Measurements from ENCODE around the gene COMMD3.
A peak's percentile ranks its signal among the peaks of the same experiment; 100 is the strongest.

COMMD3 gene

DNA sequence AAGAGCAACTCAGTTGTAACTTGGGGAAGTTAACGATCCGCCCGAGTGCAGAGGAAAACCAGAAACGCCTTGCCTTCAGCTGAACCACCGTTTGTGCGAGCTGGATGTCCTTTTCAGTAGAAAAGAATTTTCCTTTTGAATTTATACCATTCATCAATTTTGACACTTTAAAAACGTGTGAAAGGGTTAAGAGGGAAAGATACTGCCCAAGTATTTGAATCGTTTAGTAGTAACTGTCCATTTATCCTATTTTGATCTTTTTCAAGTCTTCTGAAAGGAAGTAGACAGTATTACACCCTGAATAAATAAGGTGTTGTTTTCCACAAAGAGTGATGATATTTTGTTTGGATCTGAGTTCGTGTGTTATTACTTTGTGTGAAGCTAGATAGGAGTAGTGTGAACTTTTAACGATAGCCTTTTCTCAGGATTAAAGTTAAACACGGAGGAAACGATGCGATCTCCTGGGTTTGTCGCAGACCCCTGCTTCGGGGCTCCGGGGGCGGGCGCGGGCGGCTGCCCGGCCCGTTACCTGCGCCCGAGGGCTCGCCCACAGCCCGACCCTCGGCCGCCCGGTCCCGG, 3.9 kb downstream of the COMMD3 start:
- no peak for DNase-seq (ENCODE audit: low read depth, low spot score)

DNA sequence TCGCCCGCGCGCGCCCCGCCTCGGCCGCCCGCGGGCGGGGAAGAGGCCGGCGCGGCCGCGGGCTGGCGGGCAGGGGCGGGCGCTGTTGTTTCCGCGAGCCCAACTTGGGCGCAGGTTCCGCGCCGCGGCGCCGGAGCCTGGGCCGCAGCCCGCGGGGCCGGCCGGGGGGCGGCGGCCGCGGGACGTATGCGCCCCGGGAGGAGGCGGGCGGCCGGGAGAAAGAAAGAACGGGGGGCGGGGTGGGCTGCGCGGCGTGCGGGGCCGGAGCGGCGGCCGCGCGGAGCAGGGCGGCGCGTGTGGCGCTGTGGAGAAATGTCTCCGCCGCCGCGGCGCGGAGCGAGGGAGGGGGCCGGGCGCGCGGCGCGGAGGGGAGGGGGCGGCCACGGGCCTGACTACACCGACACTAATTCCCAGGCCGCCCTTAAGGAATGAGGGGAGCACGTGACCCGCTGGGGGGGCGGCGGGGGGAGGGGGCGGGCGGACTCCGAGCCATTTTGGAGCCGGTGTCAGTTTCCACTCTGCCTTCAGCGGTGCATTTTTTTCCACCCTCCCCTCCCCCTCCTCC, 4.5 kb downstream of the COMMD3 start, which contains the start of gene BMI1:
TSS of gene BMI1 (plus strand) at position 509 of the 565 bp plus-strand sequence. CDS start 5,351 bp downstream, outside the sequence.
- peak; percentile 29 for DNase-seq (ENCODE audit: low read depth, low spot score)

DNA sequence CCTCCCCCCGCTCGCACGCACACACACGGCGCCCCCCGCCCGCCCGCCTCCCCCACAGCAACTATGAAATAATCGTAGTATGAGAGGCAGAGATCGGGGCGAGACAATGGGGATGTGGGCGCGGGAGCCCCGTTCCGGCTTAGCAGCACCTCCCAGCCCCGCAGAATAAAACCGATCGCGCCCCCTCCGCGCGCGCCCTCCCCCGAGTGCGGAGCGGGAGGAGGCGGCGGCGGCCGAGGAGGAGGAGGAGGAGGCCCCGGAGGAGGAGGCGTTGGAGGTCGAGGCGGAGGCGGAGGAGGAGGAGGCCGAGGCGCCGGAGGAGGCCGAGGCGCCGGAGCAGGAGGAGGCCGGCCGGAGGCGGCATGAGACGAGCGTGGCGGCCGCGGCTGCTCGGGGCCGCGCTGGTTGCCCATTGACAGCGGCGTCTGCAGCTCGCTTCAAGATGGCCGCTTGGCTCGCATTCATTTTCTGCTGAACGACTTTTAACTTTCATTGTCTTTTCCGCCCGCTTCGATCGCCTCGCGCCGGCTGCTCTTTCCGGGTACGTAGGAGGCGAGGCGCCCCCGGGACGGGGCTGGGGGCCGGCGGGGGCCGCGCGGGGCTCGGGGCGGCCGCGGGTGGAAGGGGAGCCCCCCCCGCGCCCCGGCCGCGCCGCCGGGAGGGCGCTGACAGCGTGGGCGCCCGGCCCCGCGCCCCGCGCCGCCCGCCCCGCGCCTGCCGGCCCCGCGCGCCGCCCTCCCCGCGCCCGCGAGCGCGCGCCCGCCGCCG, 5.2 kb downstream of the COMMD3 start:
- DNase-seq (ENCODE audit: low read depth, low spot score), result peak; percentile 31

DNA sequence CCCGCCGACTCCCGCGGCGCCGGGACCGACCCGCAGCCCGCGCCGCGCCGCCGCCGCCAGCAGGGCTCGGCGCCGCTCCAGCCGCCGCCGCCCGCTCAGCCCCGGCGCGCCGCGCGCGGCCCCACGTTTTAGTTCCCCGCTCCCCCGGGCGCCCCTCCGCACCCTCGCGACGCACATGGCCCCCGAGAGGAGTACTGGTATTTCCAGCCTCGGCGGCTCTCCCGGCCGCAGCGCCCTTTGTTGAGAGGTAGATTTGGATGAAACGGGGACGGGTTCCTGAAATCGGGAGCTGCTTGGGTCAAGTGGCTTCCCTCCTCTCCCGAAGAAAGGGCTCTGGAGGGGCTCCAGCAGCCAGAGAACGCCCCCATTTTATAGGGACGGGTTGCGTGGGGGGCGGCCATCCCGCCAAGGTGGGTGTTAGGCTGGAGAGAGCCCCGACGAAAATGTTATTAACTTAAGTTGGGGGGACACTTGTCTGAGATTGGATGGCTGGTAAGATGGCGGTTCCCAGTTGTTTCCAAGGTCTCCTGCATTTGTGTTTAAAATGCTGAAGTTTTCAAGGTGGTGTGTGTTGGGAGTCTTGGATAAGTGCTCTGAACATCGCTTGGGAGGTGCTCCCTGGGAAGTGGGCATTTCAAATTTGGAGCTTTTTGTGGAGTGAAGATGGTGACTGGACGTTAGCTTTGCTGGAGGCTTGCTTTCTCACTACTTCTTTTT, 5.9 kb downstream of the COMMD3 start:
- DNase-seq (ENCODE audit: low read depth, low spot score), result no peak

DNA sequence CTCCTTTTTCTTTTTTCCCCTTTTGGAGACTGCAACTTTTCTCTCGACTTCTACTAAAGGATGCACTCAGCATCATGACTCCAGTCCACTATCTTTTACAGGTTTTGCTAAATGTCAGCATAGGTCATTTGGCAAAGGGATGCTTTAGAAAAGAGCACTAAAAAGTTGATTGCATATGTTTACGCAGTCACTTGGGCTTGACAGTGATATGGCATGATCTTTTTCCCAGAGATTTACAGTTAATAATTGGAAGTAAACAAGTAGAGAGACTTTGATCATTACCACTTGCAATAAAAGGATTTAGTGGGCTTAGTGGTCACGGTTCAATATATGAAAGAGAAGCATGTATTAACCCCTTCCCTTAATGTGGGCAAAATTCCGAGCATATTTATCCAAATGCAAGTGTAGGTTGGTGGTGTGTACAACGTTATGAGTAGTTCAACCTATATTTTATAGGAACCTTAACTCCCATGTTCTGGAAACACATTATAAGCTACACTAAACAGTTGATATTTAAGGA, 6.5 kb downstream of the COMMD3 start:
- no peak for DNase-seq (ENCODE audit: low read depth, low spot score)

DNA sequence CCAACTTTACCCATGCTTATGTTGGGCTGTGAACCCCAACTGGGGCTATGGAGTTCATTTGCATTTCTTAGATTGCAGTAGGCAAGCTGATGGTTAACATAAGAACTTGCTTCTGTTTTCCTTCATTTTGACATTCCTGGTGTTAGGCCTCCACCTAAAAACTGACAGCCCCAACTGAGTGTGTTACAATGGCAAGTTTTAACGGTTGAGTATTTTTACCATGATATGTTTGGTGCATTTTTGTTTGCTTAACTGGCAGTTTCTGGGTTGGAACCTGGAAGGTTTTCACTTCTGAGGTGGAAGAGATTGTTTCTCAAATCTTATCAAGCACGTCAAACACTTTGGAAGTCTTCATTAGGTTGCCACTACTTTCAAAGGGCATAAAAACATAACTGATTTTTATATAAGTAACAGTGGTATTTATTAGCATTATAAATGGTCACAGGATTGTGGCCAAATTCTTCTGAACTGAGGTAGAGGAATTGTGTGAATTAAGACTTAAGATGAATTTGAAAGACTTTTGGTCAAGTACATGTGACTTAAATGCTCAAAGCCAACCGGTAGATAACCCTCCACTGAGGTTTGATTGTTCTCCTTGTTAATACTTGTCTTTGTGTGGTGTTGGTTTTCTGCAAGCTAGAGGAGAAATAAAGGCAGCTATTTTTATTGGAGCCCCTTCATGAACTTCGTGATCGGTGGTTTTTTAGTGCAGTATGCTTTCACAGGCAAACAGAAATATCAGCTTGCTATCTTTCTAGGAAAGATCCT, 7.5 kb downstream of the COMMD3 start:
- DNase-seq (ENCODE audit: low read depth, low spot score), result no peak

DNA sequence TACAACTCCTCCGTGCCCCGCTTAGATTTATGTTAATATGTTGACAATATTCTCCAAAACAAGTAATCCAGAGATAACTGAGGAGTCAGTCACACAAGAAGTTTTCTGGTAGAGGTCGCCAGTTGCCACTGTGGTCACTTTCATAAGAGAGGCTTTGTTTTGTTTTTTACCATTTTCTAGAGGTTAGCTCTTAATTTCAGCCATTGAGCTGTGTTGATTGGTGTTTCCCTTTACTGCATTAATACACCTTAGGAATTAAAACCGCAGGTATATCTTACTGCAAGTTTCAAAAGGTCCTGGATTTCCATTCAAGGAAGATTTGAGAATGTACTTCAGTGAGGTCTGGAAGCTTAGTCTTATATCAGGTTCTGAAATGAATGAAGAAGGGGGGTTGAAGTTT, 8.2 kb downstream of the COMMD3 start:
- no peak for DNase-seq (ENCODE audit: low read depth, low spot score)

DNA sequence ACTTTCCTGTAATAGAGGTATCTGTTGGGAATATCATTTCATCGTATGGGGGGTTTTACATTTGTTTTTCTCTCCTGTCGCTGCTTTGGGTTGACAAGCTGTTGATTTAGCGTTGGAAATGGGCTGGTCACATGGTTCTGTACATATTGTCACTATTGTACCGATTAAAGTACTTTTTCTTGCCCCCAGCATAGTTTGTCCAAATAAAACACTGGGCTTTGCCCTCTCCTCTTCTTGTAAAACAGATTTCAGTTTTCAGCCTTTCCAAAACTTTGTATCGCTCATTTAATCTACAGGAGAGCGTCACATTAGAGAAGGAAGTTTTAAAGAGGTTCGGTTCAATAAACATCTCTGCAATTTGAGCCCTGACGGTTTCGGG, 8.7 kb downstream of the COMMD3 start:
- DNase-seq (ENCODE audit: low read depth, low spot score), result no peak

DNA sequence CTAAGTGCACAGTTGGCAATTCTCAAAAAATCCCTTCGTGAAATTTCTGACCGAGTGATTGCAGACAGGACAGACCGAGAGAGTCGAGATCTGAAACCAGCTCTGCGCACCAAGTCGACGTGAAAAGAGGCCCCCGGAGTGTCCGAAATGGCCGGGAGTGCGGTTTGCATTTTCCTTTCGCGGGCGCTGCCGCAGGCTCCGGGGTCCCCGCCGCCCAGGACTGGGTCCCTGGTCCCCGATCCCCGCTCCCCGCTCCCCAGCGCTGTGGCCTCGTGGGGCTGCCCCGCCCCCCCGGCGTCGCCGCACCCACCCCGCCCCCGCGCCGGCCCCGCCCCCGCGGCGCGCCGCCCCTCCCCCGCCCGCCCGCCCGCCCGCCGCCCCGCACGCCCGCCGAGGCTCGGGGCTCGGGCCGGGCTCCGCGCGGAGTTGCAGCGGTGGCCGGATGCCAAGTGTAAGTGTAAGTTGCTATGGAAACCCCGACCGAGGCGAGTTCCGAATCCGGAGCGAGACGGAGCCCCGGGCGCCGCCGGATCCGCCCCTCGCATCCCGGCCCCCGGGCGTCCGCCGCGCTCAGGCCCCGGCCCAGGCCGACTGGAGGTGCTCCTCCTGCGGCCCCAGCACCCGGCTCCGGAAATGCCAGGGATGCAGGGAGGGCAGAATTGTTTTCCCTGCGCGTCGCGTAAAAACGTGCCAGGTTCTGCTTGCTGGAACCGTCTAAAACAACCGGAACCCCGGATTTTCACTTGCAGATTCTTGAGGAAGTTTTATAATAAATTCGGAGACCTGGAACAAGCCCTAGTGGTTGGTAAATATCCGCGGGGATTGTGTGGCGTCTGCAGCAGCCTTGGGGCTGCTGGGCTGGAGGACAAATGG, 9.3 kb downstream of the COMMD3 start:
- no peak for DNase-seq (ENCODE audit: low read depth, low spot score)

DNA sequence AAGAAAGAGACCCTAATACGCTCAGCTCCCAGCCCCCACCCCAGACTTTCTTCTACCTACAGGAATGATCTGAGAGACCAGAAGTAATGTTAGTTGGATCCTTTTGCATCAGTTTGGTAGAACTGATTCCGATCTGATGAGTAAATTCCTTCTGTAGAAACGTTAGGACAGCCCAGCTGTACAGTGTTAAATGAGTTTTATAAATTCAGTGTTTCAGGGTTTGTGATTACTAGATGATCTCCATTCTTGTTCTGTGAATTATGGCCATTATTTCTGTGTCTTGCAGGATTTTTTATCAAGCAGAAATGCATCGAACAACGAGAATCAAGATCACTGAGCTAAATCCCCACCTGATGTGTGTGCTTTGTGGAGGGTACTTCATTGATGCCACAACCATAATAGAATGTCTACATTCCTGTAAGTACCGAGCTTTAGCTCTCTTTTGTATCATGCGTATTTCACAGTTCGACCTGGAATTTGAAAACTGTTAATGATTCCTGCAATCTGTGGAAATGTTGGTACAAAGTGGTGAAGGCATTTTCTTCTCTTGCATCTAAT, 10.0 kb downstream of the COMMD3 start:
- DNase-seq (ENCODE audit: low read depth, low spot score), result no peak

DNA sequence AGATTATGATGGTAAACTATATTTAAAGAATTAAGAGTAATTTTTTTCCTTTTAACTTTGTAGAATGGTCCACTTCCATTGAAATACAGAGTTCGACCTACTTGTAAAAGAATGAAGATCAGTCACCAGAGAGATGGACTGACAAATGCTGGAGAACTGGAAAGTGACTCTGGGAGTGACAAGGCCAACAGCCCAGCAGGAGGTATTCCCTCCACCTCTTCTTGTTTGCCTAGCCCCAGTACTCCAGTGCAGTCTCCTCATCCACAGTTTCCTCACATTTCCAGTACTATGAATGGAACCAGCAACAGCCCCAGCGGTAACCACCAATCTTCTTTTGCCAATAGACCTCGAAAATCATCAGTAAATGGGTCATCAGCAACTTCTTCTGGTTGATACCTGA, 13.0 kb downstream of the COMMD3 start:
- DNase-seq (ENCODE audit: low read depth, low spot score), result no peak

DNA sequence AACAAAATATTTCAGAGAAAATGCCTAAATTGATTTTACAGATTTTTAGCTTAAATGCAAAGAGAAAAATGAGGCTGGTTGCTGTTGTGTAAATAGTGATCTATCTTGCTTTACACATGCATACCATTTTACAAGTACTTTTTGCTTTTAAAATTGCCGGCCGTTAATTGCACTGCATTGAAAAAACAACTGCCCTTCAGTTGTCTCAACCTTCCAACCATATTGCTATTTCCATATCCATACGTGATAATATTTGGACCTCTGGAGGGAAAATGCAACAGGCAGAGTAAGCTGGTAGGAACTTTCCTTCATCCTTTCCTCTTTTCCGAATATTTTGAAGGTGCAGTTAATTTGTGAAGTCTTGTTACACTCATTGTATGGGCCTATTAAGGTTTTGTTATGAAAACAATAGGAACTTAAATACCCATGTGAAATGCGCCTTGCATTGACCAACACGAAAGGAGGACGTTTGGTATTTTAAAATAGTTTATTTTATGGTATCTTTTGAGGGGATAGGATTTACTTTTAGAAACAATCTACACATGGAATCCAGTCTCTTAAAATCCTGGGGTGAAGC, 16.0 kb downstream of the COMMD3 start:
- DNase-seq (ENCODE audit: low read depth, low spot score), result no peak

DNA sequence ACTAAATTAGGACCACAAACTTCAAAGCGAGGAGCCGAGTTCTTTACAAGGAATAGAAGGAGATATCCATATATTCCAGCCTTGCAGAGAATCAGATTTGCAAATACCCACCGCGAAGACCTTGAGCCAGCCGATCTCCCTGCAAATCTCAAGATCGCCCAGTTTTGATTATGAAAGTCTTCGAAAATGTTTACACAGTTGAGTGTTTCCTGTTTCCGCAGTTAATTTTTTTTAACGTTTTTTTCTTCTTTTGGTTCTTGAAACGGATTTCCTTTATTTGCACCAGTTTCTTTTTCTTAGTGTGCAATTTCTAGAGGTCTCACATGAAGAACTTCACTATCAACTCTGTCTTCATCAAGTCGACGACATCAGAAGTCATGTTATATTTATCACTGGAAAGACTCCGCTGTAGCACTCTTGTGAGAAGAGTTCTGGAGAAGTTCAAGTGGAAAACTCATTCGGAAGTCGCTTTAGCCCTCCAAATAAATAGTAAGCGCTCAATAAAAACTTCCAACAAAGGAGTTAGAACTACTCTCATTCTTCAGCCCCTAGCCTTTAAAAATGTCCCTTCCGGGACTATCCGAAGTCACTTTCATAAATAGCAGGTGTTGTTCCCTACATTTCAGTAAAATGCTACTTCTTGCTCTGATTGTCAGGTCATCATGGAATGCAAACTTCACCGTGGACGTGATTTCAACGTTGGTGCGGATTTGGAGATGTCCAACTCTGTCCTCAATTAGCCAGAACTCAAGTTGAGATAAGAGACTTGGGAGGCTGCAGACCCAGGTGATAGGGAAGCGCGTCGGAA, 17.2 kb downstream of the COMMD3 start:
- DNase-seq (ENCODE audit: low read depth, low spot score), result no peak

DNA sequence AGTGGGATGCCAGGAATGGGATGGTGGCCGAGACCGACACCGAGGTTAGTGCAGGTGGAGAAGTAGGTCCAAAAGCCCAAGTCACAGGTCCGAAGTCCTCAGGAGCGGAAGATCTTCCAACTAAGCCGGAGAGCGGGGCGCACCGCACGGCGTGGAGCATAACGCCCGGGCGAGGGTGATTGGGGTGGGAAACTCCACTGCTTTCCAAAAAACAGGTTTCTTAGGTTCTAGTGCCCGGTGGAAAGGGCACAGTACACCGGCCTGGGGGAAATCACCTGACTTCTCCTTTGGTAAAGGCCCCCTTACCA, 17.7 kb downstream of the COMMD3 start:
- DNase-seq (ENCODE audit: low read depth, low spot score), result no peak

DNA sequence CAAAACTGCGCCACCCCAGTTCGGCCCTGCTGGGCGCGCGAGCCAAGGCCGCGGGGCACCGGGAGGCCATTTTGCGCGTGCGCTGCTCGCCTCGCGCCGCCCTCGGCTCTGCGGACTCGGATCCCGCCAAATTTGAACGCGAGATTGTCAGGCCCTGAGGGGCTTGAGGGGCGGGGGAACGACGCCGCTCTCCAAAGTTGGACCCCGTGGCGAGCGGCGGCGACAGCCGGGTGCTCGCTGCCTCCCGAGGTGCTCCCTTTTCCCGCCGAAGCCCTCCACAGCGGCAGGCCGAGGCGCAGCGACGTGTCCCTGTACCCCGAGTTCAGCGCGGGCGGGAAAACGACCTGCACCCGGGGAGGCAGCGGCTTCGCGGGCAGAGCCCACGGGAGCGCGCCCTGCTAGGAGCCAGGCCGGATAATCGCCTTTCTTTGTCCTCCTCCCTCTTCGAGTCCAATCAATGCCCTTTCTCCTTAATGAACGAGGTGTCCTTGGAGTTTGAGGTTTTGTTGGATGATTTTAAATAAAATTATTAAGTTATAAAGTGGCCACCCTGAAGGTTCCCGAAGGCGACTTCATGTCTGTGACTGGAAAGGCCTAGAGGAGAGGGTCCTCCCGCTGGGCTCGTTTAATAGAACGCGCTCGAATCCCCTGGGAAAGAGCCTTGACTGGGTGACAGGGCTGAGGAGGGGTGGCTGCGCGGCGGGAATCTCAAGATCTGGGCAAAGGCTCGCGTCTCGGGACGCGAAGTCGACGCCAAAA, 18.4 kb downstream of the COMMD3 start:
- DNase-seq (ENCODE audit: low read depth, low spot score), result no peak

DNA sequence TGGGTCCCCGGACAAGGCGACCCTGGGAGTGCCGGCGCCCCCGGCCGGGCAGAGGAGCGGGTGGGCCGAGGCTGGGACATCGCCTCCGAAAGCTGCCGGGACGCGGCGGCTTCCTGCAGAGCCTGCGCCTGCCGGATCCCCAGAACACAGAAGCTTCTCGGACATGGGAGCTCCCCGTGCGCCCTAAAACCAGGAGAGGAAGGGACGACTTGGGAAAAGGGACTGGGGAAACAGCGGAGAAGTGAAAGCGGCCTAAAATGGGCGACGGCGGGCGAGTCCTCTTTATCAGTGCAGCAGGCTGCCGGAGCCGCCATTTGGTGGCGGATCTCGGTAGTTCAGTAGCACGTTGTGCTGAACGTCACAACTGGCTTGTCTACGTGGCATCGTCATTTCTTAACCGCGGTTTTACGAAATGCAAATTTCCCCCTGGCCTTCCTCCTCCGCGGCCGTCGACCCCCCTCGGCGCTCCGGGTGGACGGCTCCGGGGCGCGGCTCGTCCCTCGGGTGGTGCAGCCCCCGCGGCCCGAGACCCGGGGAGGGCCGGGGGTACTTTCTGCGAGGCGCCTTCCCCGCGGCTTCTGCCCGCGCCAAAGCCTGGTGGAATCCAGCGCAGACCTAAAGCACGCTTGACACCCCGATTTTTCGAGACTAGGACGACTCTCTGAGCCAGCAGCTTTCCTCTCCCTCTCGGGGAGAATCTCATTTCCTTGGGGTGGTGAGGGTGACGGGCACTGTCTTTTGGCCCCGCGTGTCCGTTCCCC, 19.2 kb downstream of the COMMD3 start:
- no peak for DNase-seq (ENCODE audit: low read depth, low spot score)

DNA sequence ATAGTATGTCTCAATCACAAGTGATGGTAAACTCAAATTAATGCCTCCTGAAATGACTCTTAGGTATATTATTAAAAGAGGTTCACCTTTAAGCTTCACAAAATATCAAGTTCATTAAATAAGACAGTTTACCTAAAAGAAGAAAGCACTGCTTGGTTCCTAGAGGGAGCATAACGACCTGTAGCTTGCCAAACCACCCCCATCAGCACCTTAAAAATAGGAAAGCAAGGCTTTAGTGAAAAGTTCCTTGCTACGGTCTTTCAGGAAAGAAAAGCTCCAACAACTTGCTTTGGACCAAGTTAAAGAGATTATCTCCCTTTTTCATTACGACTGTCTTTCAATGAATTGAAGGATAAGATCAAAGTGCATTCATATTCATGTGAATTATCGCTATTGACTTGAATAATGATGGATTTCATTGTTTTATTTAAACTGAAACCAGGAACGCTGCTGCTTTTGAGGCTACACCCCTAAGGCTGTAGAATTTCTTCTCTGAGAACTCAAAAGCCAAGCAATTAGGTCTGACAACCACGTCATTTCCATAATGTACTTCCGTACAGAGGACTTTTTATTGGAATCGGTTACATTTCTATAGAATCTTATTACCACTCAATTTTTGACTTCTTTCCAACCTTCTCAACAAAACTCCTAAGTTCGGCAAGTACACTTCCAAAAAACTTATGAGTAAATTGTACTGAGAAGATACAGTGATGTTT, 22.2 kb downstream of the COMMD3 start:
- DNase-seq (ENCODE audit: low read depth, low spot score), result no peak
